ENCODE data around the gene MYOZ1. TPM values are rescaled to one million over a fixed set of nuclear protein-coding genes. Genes with fewer than 3 reads are reported as not detected.
A peak's percentile ranks its signal among the peaks of the same experiment; 100 is the strongest.

MYOZ1 gene
- total and polyA plus RNA-seq, 4 donors = 0.70 to 2.4 (median 1.5) TPM

DNA sequence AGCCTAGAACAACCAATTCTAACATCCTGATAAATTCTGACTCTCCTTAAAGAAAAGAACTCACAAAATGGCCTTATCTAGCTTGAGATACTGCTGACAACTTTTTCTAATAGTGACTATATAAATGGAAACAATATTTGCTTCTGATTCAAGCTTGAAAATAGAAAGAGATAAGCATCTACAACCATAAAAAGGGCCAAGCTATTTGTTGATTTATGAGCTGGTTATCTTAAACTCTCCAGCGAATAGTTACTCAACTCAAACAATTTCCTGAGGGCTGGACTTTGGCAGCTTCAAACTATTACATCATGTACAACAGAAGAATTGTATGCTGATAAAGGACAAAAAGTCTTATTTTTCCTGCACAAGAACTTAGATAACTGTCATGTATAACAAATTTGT, 54.7 kb downstream of the MYOZ1 start:
- Histone ChIP-seq H3K4me1 (ENCODE audit: control insufficient read depth in 5 of 5, insufficient read depth in 5 of 5, low read length in 5 of 5) (peaks cover 2 to 36% (median 13%) of the 10 kb centered on the region in 5 donors), H3K4me3 (no peak overlapping the region), H3K9me3 (ENCODE audit: control insufficient read depth in 4 of 4, insufficient read depth in 3 of 4, low read length in 3 of 4) (no peaks in the 10 kb centered on the region), H3K9ac (ENCODE audit: insufficient read depth in 1 of 2, low read length in 2 of 2) (peak overlapping the region in 1 of 2 donors; percentile 16), H3K27ac (ENCODE audit: low read depth in 1 of 2, low read length in 1 of 2) (no peak overlapping the region), H3K36me3 (ENCODE audit: control insufficient read depth in 4 of 4, insufficient read depth in 4 of 4, low read length in 4 of 4) (no peaks in the 10 kb centered on the region), H3K27me3 (ENCODE audit: control insufficient read depth in 3 of 3, insufficient read depth in 3 of 3, low read length in 2 of 3) (no peaks in the 10 kb centered on the region)
- peak; percentile 37 to 94 (median 90) for DNase-seq
- TF ChIP-seq, protein P1, sequence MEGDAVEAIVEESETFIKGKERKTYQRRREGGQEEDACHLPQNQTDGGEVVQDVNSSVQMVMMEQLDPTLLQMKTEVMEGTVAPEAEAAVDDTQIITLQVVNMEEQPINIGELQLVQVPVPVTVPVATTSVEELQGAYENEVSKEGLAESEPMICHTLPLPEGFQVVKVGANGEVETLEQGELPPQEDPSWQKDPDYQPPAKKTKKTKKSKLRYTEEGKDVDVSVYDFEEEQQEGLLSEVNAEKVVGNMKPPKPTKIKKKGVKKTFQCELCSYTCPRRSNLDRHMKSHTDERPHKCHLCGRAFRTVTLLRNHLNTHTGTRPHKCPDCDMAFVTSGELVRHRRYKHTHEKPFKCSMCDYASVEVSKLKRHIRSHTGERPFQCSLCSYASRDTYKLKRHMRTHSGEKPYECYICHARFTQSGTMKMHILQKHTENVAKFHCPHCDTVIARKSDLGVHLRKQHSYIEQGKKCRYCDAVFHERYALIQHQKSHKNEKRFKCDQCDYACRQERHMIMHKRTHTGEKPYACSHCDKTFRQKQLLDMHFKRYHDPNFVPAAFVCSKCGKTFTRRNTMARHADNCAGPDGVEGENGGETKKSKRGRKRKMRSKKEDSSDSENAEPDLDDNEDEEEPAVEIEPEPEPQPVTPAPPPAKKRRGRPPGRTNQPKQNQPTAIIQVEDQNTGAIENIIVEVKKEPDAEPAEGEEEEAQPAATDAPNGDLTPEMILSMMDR (IDR thresholded peaks at IDR 0.05; ENCODE audit: control extremely low read depth, extremely low read depth) = no peak
- ATAC-seq (ENCODE audit: insufficient read depth, low FRiP score) = peak; percentile 38
- 6 to 10% methylated on average over 1 of the region's 1 CpG for WGBS, 2 donors

DNA sequence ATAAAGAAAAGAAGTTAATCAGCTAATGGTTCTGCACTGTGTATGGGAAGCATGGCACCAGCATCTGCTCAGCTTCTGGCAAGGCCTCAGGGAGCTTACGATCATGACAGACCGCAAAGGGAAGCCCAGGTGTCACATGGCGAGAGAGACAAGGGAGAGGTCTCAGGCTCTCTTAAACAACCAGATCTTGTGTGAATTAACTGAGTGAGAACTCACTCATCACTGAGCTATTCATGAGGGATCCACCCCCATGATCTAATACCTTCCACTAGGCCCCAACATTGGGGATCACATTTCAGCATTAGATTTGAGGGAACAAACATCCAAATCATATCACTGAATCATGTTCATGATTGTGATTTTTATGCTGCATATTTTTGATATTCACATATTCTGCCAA, 55.9 kb downstream of the MYOZ1 start:
- H3K9me3 ChIP-seq (ENCODE audit: control insufficient read depth in 4 of 4, insufficient read depth in 3 of 4, low read length in 3 of 4) = no peaks in the 10 kb centered on the region
- H3K9ac ChIP-seq (ENCODE audit: insufficient read depth in 1 of 2, low read length in 2 of 2) = no peak overlapping the region
- DNase-seq = no peak
- peaks cover 0 to 29% (median 7%) of the 10 kb centered on the region in 5 donors for H3K4me1 ChIP-seq (ENCODE audit: control insufficient read depth in 5 of 5, insufficient read depth in 5 of 5, low read length in 5 of 5)
- no peak overlapping the region for H3K4me3 ChIP-seq
- TF ChIP-seq, protein P1 (IDR thresholded peaks at IDR 0.05; ENCODE audit: control extremely low read depth, extremely low read depth) = no peak
- no peaks in the 10 kb centered on the region for H3K27me3 ChIP-seq (ENCODE audit: control insufficient read depth in 3 of 3, insufficient read depth in 3 of 3, low read length in 2 of 3)
- ATAC-seq (ENCODE audit: insufficient read depth, low FRiP score) = no peak
- H3K27ac ChIP-seq (ENCODE audit: low read depth in 1 of 2, low read length in 1 of 2) = no peak overlapping the region
- 94 to 96% methylated on average over 3 of the region's 3 CpGs for WGBS, 2 donors
- no peaks in the 10 kb centered on the region for H3K36me3 ChIP-seq (ENCODE audit: control insufficient read depth in 4 of 4, insufficient read depth in 4 of 4, low read length in 4 of 4)

DNA sequence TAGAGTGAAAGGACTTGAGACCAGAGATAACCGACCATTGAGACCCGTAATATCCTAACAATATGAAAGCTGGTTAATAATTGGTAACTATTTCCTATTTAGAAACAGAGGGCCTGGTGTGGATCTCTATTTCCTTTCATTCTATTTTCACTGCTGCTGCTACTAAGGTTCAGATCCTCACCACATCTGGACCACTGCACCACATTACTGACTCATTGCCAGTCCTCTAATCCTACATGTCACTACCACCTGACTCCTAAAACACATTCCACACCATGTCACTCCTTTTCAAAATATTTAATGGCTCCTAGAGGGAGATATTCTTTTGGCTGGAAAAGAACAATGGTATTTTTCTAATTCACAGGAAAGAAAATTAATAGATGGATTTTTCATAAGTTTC, 56.5 kb downstream of the MYOZ1 start:
- Histone ChIP-seq H3K36me3 (ENCODE audit: control insufficient read depth in 4 of 4, insufficient read depth in 4 of 4, low read length in 4 of 4) (no peaks in the 10 kb centered on the region), H3K4me1 (ENCODE audit: control insufficient read depth in 5 of 5, insufficient read depth in 5 of 5, low read length in 5 of 5) (peaks cover 0 to 29% (median 7%) of the 10 kb centered on the region in 5 donors), H3K27ac (ENCODE audit: low read depth in 1 of 2, low read length in 1 of 2) (peak overlapping the region in 1 of 2 donors; percentile 31), H3K4me3 (no peak overlapping the region), H3K9ac (ENCODE audit: insufficient read depth in 1 of 2, low read length in 2 of 2) (no peak overlapping the region), H3K9me3 (ENCODE audit: control insufficient read depth in 4 of 4, insufficient read depth in 3 of 4, low read length in 3 of 4) (no peaks in the 10 kb centered on the region), H3K27me3 (ENCODE audit: control insufficient read depth in 3 of 3, insufficient read depth in 3 of 3, low read length in 2 of 3) (no peaks in the 10 kb centered on the region)
- TF ChIP-seq, protein P1 (IDR thresholded peaks at IDR 0.05; ENCODE audit: control extremely low read depth, extremely low read depth) = no peak
- ATAC-seq (ENCODE audit: insufficient read depth, low FRiP score) (no peak), DNase-seq (no peak)
- 71 to 72% methylated on average over 2 of the region's 2 CpGs for WGBS, 2 donors

DNA sequence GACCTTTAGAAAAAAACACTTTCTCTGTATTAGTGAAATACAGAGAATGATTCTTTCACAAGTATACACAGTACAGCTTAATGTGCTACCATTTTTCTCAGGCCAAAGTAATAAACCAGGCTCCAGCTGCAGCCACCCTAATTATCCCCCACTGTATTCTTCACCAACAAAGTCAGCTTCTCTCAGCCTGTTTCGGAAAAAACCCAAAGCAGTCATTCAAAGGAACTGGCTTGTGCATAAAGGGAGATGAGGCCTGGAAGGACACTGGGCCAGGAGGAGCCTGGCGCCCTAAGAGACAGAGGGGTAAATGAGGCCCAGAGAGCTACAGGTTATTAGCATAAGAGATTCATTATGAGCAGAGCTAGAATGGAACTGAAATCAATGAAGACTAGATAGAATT, 59.4 kb downstream of the MYOZ1 start:
- WGBS, 2 donors = 97 to 98% methylated on average over 2 of the region's 2 CpGs
- no peaks in the 10 kb centered on the region for H3K36me3 ChIP-seq (ENCODE audit: control insufficient read depth in 4 of 4, insufficient read depth in 4 of 4, low read length in 4 of 4)
- DNase-seq = no peak
- no peaks in the 10 kb centered on the region for H3K9me3 ChIP-seq (ENCODE audit: control insufficient read depth in 4 of 4, insufficient read depth in 3 of 4, low read length in 3 of 4)
- H3K4me1 ChIP-seq (ENCODE audit: control insufficient read depth in 5 of 5, insufficient read depth in 5 of 5, low read length in 5 of 5) = peaks cover 3 to 17% (median 8%) of the 10 kb centered on the region in 5 donors
- no peak overlapping the region for H3K9ac ChIP-seq (ENCODE audit: insufficient read depth in 1 of 2, low read length in 2 of 2)
- H3K27ac ChIP-seq (ENCODE audit: low read depth in 1 of 2, low read length in 1 of 2) = no peak overlapping the region
- no peak for ATAC-seq (ENCODE audit: insufficient read depth, low FRiP score)
- H3K4me3 ChIP-seq = no peak overlapping the region
- TF ChIP-seq, protein P1 (IDR thresholded peaks at IDR 0.05; ENCODE audit: control extremely low read depth, extremely low read depth) = no peak
- H3K27me3 ChIP-seq (ENCODE audit: control insufficient read depth in 3 of 3, insufficient read depth in 3 of 3, low read length in 2 of 3) = no peaks in the 10 kb centered on the region

All from lung (tissue), 12 donors.